Activated T-helper 9 cell treated with anti-CD3 and anti-CD28 coated beads, Interleukin-2, amount 50 U/mL, for 16 hours (primary cell): ENCODE measurements around the gene PTS.

Experiments used
- DNase-seq: peaks from one replicate; pipeline ENCODE4 v3.0.0-alpha.2; 2020; ENCODE audit warnings: low read depth

The PTS gene

GRCh38 chr11:112221274-112221835, 4.9 kb upstream of the PTS start:
- no peak for DNase-seq

DNA sequence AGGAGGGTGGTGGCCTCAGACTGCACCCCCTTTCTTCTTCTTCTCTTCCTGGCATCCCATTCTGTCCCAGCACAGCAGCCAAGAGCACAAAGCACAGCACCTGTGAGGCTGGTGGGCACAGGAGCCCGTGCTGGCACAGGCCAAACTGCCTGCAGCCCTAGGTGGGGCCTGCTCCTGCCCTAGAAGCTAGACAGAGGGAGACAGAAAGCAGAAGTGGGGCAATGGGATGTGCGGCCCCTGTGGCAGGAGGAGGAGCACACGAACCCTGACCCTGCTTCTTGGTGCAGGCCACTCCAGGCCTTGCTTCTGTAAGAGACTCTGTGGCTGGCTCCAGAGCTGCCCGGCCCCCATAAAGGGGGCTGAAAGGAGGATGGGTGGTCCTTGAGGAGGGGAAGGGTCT, 3.9 kb upstream of the PTS start:
- no peak for DNase-seq

DNA sequence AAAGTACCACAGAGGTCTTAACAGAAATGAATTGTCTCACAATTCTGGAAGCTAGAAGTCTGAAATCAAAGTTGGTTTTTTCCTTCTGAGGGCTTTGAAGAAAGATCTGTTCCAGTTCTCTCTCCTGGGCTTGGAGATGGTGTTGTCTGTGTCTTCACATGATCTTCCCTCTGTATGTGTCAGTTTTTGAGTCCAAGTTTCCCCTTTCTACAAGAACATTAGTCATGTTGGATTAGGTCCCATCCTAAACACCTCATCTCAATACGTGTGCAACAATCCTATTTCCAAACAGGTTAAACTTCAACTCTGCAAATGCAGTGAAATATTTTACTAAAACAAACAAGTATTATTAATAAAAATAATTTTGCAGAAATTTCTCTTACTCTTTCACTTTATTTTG, 3.1 kb upstream of the PTS start:
- no peak for DNase-seq

DNA sequence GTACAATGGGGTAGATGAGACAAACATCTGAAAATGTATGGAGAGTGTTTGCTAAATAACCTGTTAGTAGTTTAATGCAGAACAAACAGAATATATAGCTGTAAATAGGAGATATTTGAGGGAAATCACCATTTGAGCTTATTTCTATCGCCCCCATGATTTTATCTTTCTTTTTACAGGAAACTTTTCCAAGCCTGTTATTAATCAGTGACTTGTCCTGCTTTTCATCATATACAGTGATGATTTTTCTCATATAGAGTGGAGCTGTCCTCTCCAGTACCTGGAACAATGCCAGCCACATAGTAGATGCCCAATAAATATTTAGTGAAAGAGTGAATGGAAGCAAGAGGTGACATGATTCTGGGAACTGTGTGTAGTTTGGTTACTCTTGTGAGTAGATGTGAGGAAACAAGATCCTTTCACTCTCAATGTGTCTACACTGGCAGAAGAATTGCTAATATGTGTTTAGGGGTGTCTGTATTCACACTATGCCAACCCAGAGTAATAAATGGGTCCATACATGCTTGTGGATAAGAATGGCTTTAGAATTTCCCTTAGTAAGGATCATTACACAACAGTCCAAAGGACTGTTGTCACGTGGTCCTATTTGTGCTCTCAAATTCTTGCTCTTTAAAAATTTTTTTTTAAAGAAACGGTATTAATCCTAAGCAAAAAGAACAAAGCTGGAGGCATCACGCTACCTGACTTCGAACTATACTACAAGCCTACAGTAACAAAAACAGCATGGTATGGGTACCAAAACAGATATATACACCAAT, 2.3 kb upstream of the PTS start:
- DNase-seq = no peak

DNA sequence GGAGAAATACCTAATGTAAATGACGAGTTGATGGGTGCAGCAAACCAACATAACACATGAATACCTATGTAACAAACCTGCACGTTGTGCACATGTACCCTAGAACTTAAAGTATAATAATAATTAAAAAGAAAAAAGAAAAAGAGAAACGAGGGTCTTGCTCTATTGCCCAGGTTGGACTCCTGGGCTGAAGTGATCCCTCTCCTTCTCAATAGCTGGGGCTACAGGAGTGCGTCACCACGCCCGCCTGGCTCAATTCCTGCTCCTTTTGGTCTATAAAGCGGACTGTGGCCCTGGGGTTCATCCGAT, 521 bp upstream of the PTS start:
- no peak for DNase-seq

DNA sequence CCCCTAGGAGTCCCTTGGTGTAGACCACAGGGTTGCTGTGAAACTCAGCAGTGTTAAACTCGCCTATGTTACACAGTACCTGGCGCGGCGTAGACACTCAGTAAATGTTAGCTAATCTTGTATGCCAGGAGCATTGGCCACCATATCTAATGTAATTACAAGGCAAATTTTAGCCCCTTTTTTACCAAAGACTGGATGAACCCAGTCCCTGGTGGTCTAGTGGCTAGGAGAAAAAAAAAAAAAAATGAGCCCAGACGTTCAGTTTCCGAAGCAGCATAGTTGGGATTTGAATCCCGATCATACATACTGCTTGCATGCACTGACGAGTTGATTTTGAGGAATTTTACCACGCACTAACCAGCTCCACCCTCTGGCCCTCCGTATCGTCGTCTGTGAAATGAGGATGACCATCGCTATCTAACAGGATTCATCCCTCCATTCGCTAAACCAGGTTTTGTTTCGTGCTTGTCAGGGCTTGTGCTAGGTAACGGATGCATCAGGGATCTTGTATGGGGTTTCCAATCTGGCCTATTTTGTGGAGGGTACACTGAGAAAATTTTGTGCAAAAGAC, 688 bp downstream of the PTS start:
- DNase-seq = no peak

DNA sequence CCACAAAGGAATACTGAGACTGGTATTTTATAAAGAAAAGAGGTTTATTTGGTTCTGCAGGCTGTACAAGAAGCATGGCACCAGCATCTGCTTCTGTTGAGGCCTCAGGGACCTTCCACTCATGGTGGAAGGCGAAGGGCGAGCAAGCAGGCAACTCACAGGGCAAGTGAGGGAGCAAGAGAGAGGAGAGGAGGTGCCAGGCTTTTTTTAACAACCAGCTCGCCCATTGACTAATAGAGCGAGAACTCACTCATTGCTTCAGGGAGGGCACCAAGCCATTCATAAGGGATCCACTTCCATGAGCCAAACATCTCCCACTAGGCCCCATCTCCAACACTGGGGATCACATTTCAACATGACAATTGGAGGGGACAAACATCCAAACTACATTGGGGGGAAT, 1.2 kb downstream of the PTS start:
- no peak for DNase-seq

- DNase-seq = no peak
Observed at GRCh38 chr11:112228706-112229105, 2.5 kb downstream of the PTS start.

DNA sequence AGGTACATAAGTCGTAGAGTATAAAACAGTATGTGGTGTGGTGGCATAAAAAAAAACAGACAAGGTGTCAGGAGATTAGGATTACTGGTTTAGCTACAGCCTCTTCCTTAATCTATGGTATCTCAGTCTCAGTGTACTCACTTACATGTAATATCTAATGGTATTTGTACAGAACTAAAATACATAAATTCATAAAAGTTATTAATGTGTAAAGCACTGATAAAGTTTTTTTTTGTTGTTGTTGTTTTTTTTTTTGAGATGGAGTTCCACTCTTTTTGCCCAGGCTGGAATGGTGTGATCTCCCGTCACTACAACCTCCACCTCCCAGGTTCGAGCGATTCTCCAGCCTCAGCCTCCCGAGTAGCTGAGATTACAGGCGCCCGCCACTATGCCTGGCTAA, 2.9 kb downstream of the PTS start:
- no peak for DNase-seq

DNA sequence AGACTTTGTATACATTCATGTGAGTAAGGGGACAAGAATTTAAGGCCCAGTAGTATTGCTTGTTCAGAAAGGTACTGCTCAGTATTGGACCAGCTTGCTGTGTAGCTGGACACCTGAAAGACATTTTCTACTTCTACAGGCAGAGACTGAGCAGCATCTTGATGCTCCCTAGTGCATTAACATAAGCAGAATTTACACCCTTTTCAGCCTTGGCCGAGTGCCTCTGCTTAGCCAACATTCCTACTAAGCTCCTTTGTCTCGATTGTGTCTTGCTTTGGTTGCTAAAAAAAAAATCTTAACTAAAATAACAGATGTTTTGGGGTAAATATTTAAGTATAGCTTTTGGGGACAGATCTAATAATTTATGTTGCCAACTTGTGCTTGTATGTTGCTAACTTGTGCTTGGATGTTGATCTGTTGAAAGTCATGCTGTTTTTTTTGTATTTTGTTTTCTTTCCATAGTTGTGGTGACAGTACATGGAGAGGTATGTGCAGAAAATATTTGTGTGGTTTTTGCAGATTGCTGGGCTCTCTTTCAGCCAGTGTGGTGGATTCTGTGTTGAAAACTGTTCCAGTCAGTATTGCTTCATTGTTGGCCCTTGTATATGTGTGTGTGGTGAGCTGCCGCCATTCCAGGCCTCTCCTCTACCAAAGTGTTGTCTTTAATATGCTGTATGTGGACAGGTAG, 3.7 kb downstream of the PTS start:
- no peak for DNase-seq

- no peak for DNase-seq
Observed at GRCh38 chr11:112231952-112232351, 5.7 kb downstream of the PTS start.

DNA sequence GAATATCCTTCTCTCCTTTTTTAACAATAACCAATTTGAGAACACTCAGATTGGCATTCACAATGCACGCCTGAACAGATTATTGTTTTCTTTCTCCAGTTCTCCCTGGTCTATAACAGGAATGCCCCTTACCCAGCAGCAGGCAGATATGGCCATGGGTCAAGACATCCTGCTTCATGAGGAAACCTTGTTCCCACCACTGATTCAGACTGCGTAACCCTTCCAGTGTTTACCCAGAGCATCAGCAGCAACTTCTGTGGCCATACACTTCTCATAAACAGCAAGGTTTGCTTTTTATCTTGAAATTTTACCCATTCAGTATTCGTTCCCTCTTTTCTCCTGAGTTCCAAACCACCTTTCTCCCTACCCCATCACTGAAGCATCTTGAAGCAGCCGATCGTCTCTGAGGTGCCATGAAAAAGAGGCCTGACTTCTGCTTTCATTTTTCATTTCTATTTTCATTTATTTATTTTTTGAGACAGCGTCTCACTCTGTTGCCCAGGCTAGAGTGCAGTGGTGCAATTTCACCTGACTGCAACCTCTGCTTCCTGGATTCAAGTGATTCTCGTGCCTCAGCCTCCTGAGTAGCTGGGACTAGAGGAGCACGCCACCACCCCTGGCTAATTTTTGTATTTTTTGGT, 9.6 kb downstream of the PTS start:
- no peak for DNase-seq

DNA sequence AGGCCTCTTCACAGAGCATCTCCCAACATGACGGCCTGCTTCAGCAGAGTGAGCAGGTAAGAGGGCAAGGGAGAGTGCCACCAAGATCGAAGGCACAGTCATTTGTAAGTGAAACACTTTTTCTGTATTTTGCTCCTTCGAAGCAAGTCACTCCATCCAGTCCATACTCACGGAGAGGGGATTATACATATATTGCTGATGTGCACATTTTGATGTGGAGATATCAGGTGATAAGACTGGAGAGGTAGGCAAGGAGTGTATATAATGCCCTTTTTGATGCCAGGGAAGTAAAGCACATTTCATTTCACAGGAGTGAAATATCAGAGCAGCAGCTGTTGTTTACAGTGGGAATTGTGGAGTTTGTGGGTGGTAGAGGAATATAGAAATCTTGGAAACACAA, 11.2 kb downstream of the PTS start:
- no peak for DNase-seq

DNA sequence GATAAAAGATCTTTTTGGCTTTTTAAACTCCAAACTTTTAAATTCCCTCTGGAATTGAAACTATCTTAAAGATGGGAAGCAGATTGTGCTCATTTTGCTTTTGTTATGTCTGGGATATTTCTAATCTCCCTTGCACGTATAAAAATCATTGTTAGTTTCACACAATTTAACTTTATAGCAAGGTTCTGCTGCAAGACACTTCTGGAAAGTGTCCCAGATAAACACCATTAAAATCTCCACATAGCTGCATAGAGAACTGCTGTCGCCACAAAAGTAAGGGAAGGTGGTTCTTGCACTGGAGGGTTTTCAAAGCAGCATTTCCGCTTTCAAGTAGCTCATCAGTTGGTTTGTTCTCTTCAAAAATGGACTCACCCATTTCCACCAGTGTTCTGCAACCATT, 11.8 kb downstream of the PTS start:
- no peak for DNase-seq

DNA sequence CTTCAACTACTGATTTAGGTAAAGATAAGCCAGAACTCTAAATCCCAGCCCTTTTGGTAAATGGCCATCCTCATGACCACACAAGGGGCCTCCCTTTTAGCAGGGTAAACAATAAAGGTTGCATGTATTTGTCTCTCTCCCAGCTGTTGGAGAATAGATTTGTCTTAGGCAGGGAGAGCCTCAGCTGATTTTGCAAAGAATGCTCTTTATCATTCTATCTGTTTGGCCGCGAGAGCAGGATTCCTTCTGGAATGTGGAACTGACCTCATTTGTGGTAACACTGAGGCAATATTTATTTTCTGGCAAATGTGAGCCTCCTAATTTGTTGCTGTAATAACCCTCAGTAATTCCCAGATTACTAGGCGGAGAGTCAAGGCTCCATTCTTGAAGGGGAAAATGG, 15.3 kb downstream of the PTS start:
- DNase-seq = no peak

GRCh38 chr11:112247201-112247600, 21.0 kb downstream of the PTS start:
- DNase-seq = no peak

GRCh38 chr11:112248201-112248600, 22.0 kb downstream of the PTS start:
- DNase-seq = no peak

GRCh38 chr11:112249871-112250610, 23.8 kb downstream of the PTS start:
- DNase-seq = no peak

DNA sequence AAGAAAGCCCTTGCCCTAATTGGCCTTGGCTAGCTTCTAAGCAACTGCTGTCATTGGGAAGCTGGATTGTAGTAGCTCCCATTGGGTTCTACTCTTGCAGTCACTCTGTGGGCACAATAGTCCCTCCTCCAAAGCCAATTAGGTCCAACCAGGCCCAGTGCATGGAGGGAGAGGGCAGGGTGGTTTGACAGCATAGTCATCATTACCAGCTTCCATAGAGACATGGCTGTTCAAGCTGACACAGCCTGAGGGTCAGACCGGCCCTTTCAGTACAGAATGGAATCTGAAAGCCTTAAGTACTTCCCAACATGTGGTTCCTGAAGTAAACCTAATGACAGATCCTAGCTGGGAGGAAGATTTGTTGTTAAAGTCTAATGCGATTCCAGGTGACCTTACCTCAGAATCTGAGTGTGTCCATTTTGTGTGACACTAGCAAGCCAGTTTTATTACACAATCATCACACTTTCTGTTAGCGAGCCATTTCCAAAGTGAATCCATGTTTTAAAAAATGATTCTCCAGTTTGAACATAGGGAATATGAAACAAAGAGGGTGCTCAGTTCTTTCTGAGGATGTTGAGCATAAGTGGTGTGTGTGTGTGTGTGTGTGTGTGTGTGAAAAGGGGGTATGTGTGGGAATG, 27.5 kb downstream of the PTS start:
- no peak for DNase-seq

- DNase-seq = no peak
Observed at GRCh38 chr11:112255067-112255720, 29.0 kb downstream of the PTS start.

DNA sequence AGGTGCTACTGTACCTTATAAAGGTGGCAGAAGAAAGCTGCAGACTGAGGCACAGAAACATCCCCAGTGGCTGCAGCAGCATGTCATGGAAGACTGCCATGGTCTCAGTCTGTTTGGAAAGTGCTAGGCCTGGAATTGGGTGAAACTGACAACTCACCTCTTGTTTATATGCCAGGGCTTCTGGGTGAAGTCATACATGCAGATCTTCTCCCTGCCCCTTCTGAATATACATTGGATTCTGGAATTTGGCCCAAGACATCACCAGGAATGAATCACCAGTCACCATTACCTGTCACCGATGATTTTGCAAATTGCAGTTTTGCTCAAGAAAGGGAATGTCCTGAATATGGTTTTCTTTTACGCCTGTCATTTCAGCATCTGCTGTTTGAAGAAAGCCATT, 34.3 kb downstream of the PTS start, which contains the start of gene PLET1:
Gene PLET1 (minus strand): TSS at position 371 of the 400 bp plus-strand sequence. CDS start 271 bp downstream, at position 100.
- DNase-seq = no peak
